Psoas muscle (tissue), 8 donors: ENCODE measurements around the gene ZC3H12A. TPM values are rescaled to one million over a fixed set of nuclear protein-coding genes. Genes with fewer than 3 reads are reported as not detected.

Experiments
- ATAC-seq, 4 donors: fragments of 200-7000 bp; cut with Tn5 transposase; one replicate each; pipeline ENCODE4 v1.9.1; 2020; ENCODE audit warnings: moderate library complexity in 3 of 4, mild to moderate bottlenecking in 2 of 4
- DNase-seq, 2 donors: peaks; one replicate each; pipeline ENCODE4 v3.0.0-alpha.2; 2020
- H3K27ac ChIP-seq: fragments of 200-600 bp; one replicate; pipeline ENCODE4 v1.8.0; 2022
- H3K27me3 ChIP-seq, 3 donors: fragments of 200-600 bp in 1 of 3; one replicate each; pipeline versions ENCODE4 v1.6.1 to v1.8.0; 2013 to 2022; ENCODE audit warnings: low read length in 2 of 3, mild to moderate bottlenecking in 2 of 3, moderate library complexity in 1 of 3; ENCODE audit not compliant: insufficient read depth in 3 of 3
- H3K36me3 ChIP-seq, 2 donors: fragments of 200-600 bp in 1 of 2; one replicate each; pipeline versions ENCODE4 v1.6.1 to v1.8.0; 2013 to 2022; ENCODE audit warnings: low read depth in 1 of 2, mild to moderate bottlenecking in 1 of 2, moderate library complexity in 1 of 2; ENCODE audit not compliant: insufficient read depth in 1 of 2
- H3K4me1 ChIP-seq: fragments of 200-600 bp; one replicate; pipeline ENCODE4 v1.8.0; 2022
- H3K4me3 ChIP-seq: fragments of 200-600 bp; one replicate; pipeline ENCODE4 v1.8.0; 2022; ENCODE audit warnings: mild to moderate bottlenecking
- H3K9me3 ChIP-seq: fragments of 200-600 bp; one replicate; pipeline ENCODE4 v1.8.0; 2022
- WGBS, 3 donors: extraction: QIAGEN DNeasy Blood & Tissue Kit; methylation state at CpG; one replicate each; pipeline versions ENCODE4 v1.1.6 to v1.1.7; 2013; 5-methylcytosine and 5-hydroxymethylcytosine counted together
- intact Hi-C, 2 donors: fragments of 100-400 bp; cut with DNase I; formaldehyde crosslinking; loops; one replicate each; pipeline versions ENCODE4 v1.11.0 to v1.14.2; 2022
- polyA plus RNA-seq, 3 donors: library from polyadenylated mRNA; stranded (reverse); fragments of 200-250 nt; gene quantifications; one replicate each; pipeline ENCODE4 v1.2.3, GENCODE V29; 2013
- total RNA-seq, 4 donors: library from RNA; stranded (reverse); fragmentation: NEBNext Ultra II Directional in 2 of 4; extraction: Animal tissue kit (Norgen Biotek cat#: 25700) in 2 of 4; gene quantifications; one replicate each; pipeline versions ENCODE4 v1.2.1 to v1.2.4, GENCODE V29; 2021 to 2023
- TF ChIP-seq, protein P1 (sequence below): fragments of 200-600 bp; IDR thresholded peaks from one replicate; pipeline ENCODE4 v1.8.0; 2022; ENCODE audit warnings: antibody characterized with exemption
- donor health status: healthy with polysubstance abuse.
- donor health status: DM: no; HTN: no; CAD: no; lungs with moderate emphysema.
- donor health status: Bipolar disorder and iron deficiency.
- donor health status: healthy.
- donor health status: DM: yes; HTN: yes; CAD: no.
- donor health status: DM: no; HTN: no; CAD: no.
- donor health status: DM: no; HTN: no; CAD: no.
- donor health status: DM: yes; HTN: yes; CAD: no.

ZC3H12A gene
- total and polyA plus RNA-seq, 7 donors = 1.9 to 30.2 (median 13.5) TPM

DNA sequence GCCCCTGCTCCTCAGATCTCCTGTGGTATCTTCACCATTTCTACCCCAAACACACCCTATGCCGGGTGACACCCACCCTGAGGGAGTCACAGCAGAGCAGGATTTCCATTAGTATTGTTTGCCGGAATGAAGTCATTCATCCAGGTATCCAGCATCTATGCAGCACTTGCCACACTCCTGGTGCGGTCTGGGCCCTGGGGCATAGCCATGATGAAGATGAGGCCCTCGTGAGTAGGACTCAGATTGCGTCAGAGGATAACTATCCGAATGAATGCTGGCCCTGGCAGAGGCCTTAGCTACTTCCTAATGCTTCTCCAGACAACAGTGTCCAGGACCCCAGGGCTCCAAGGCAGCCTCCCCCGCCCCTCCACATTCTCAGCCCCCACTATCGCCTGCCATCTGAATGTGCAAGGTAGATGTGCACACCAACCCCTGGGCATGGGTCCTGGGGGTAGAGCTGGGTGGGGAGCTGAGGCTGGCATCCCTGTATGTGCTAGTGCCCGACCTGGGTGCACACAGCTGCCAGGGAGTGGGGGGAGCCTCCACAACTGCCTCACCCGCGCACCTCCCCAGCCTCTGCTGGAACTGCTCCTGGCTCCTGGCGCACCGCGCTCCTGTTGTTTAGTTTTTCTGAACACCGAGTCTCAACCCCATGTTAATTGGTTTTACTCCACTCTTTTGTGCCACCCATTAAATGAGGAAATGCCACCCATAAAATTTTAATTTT lies 25.5 kb upstream of the ZC3H12A start:
- Histone ChIP-seq H3K27me3 (peaks cover 0 to 37% (median 6%) of the 10 kb centered on the region in 3 donors), H3K36me3 (no peaks in the 10 kb centered on the region), H3K4me1 (no peaks in the 10 kb centered on the region), H3K27ac (no peak overlapping the region), H3K9me3 (no peaks in the 10 kb centered on the region), H3K4me3 (no peak overlapping the region)
- DNase-seq = no peak
- intact Hi-C loops = no loop called here
- 36 to 44% (median 36%) methylated on average over 15 of the region's 15 CpGs for WGBS, 3 donors
- TF ChIP-seq, protein P1, sequence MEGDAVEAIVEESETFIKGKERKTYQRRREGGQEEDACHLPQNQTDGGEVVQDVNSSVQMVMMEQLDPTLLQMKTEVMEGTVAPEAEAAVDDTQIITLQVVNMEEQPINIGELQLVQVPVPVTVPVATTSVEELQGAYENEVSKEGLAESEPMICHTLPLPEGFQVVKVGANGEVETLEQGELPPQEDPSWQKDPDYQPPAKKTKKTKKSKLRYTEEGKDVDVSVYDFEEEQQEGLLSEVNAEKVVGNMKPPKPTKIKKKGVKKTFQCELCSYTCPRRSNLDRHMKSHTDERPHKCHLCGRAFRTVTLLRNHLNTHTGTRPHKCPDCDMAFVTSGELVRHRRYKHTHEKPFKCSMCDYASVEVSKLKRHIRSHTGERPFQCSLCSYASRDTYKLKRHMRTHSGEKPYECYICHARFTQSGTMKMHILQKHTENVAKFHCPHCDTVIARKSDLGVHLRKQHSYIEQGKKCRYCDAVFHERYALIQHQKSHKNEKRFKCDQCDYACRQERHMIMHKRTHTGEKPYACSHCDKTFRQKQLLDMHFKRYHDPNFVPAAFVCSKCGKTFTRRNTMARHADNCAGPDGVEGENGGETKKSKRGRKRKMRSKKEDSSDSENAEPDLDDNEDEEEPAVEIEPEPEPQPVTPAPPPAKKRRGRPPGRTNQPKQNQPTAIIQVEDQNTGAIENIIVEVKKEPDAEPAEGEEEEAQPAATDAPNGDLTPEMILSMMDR = no peak
- ATAC-seq = peak in 1 of 4 donors; percentile 34

DNA sequence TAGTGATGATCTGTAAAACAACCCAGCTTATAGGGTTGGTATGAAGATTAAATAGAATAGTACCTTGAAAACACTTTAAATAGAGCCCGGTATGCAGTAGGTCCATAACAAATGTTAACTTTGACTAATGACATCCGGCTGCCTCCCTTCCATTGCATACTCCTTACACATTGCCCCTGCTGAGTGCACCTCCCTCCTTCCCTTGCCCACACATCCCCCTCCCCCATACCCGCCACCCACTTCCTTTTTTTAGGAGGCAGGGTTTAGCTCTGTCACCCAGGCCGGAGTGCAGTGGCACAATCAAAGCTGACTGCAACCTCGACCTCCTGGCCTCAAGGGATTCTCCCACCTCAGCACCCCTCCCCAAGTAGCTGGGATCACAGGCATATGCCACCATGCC lies 24.4 kb upstream of the ZC3H12A start:
- Histone ChIP-seq H3K27ac (no peak overlapping the region), H3K36me3 (no peaks in the 10 kb centered on the region), H3K4me1 (no peaks in the 10 kb centered on the region), H3K9me3 (no peaks in the 10 kb centered on the region), H3K4me3 (no peak overlapping the region), H3K27me3 (peaks cover 0 to 37% (median 6%) of the 10 kb centered on the region in 3 donors)
- intact Hi-C loops = no loop called here
- ATAC-seq (no peak), DNase-seq (no peak)
- WGBS, 3 donors = 24 to 29% (median 25%) methylated on average over 5 of the region's 5 CpGs
- TF ChIP-seq, protein P1 = no peak

DNA sequence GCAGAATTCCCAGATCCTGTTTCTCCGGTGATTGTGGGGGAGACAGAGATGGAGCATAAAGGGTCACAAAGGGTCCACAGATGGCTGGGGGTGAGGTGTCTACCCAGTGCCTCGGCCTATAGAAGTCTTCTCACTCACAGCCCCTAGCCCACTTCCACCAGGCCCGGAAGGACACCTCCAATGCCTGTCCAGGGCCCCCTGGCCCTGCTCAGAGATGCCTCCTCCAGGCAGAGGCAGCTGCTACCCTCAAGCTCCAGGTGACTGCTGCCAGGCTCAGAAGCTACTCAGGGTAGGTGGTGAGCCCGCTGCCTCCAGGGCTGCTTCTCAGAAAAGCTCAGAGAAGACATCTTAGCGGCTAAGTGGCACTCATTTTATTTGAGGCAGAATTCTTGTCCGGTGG lies 22.0 kb upstream of the ZC3H12A start:
- DNase-seq (no peak), ATAC-seq (no peak)
- H3K4me1 ChIP-seq = no peaks in the 10 kb centered on the region
- no peak overlapping the region for H3K4me3 ChIP-seq
- no peaks in the 10 kb centered on the region for H3K9me3 ChIP-seq
- no peak overlapping the region for H3K27ac ChIP-seq
- no peaks in the 10 kb centered on the region for H3K36me3 ChIP-seq
- 65 to 77% (median 71%) methylated on average over 6 of the region's 6 CpGs for WGBS, 3 donors
- TF ChIP-seq, protein P1 = no peak
- intact Hi-C loops = no loop called here
- peaks cover 0 to 24% (median 5%) of the 10 kb centered on the region in 3 donors for H3K27me3 ChIP-seq

DNA sequence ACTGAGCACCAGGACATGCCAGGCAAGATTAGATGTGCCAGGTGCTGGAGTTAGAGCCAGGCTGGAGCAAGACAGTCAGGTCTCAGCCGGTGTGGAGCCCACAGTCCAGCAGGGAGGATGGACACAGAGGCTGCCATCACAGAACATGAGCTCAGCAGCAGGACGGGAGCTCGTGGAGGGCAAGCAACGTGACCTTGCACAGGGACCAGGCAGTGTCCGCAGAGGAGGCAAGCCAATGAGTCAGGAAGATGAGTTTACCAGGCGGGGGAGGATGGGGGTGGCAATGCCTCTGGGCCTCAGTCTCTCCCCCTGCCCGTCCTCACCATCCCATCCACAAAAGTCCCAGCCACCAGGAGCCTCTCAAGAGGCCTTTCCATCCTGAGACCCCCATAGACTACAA lies 20.7 kb upstream of the ZC3H12A start:
- peaks cover 0 to 12% (median 3%) of the 10 kb centered on the region in 3 donors for H3K27me3 ChIP-seq
- intact Hi-C loops = loop anchor here (2.0 kb wide), 2 partner anchors 33 to 229 kb away; no protein-coding TSS in a partner anchor
- WGBS, 3 donors = 59 to 83% (median 74%) methylated on average over 6 to 7 of the region's 7 CpGs
- TF ChIP-seq, protein P1 = no peak
- DNase-seq = no peak
- H3K36me3 ChIP-seq = no peaks in the 10 kb centered on the region
- no peak for ATAC-seq
- H3K4me3 ChIP-seq = no peak overlapping the region
- no peaks in the 10 kb centered on the region for H3K4me1 ChIP-seq
- no peaks in the 10 kb centered on the region for H3K9me3 ChIP-seq
- no peak overlapping the region for H3K27ac ChIP-seq
